Bronchial epithelial cell (primary cell): ENCODE data around the gene NME7. TPM values are rescaled to one million over a fixed set of nuclear protein-coding genes. Genes with fewer than 3 reads are reported as not detected.

Experiments
- DNase-seq: peaks from one replicate; pipeline ENCODE4 v3.0.0-alpha.2; 2010; ENCODE audit warnings: low read depth
- FAIRE-seq: peaks from 2 replicates; lab custom pipeline; 2011; peaks lifted over from hg19 to GRCh38; lab: Jason Lieb, UNC
- H3K27me3 ChIP-seq: 2 replicates; pipeline ENCODE4 v1.5.1; 2011; ENCODE audit warnings: low read length; ENCODE audit not compliant: control insufficient read depth, insufficient read depth
- H3K36me3 ChIP-seq: 2 replicates; pipeline ENCODE4 v1.5.1; 2011; ENCODE audit warnings: low read length; ENCODE audit not compliant: control insufficient read depth, insufficient read depth
- H3K4me3 ChIP-seq: 2 replicates; pipeline ENCODE4 v1.5.1; 2011; ENCODE audit warnings: mild to moderate bottlenecking, low read depth, low read length, control low read depth
- total RNA-seq: library from RNA; depleted of rRNA; stranded (reverse); fragments of >200 nt; gene quantifications from 2 replicates; pipeline ENCODE4 v1.2.1, GENCODE V29; 2014
- TF ChIP-seq, protein P1 (sequence below): IDR thresholded peaks from 2 replicates; pipeline ENCODE4 v1.5.1; 2011; ENCODE audit warnings: mild to moderate bottlenecking, moderate library complexity, low read length, control low read depth, inconsistent platforms; ENCODE audit not compliant: insufficient read depth, severe bottlenecking

The NME7 gene
- total RNA-seq, 1 donor from 2014 or later: 11.6 TPM

DNA sequence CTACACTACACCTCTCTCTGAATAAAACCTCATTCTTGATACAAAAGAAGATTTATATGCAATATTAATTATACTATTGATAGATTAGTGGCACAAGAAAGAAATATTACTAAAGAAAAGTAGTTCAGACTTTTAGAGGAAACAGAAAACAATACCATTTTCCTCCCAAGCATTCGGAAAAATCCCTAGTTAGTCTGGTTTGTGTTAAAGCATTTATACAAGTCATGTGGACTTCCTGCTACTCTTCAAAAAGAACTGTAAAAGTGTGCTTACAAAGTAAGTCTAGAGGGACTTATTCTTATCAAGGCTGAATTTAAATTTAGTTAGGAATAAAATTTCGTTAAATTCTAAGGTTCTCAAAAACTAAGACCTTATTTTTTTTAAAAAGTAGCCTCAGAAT, 132.0 kb downstream of the NME7 start:
- H3K36me3 ChIP-seq: no peaks in the 10 kb centered on the region
- FAIRE-seq (no peak), DNase-seq (no peak)
- TF ChIP-seq, protein P1, sequence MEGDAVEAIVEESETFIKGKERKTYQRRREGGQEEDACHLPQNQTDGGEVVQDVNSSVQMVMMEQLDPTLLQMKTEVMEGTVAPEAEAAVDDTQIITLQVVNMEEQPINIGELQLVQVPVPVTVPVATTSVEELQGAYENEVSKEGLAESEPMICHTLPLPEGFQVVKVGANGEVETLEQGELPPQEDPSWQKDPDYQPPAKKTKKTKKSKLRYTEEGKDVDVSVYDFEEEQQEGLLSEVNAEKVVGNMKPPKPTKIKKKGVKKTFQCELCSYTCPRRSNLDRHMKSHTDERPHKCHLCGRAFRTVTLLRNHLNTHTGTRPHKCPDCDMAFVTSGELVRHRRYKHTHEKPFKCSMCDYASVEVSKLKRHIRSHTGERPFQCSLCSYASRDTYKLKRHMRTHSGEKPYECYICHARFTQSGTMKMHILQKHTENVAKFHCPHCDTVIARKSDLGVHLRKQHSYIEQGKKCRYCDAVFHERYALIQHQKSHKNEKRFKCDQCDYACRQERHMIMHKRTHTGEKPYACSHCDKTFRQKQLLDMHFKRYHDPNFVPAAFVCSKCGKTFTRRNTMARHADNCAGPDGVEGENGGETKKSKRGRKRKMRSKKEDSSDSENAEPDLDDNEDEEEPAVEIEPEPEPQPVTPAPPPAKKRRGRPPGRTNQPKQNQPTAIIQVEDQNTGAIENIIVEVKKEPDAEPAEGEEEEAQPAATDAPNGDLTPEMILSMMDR: no peak
- H3K27me3 ChIP-seq: no peaks in the 10 kb centered on the region
- no peak overlapping the region for H3K4me3 ChIP-seq

DNA sequence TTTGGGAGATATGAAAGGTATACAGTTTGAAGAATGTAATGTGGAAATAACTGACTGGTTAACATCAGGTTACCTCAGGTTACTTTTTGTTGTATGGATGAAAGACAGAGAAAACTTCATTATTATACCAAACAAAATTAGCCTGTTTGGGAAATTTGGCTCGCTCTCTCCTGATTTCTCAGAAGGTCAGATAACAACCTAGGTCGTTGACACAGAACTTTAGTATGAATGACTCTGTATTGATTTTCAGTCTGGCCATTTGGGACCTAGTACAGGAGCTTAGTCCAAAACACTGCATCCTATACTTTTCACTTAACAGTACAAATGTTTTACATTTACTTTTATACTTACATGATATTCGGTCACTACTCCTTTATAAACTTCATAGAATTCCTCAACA, 132.8 kb downstream of the NME7 start:
- DNase-seq: no peak
- TF ChIP-seq, protein P1: no peak
- Histone ChIP-seq H3K4me3 (no peak overlapping the region), H3K36me3 (no peaks in the 10 kb centered on the region), H3K27me3 (no peaks in the 10 kb centered on the region)
- FAIRE-seq: no peak

DNA sequence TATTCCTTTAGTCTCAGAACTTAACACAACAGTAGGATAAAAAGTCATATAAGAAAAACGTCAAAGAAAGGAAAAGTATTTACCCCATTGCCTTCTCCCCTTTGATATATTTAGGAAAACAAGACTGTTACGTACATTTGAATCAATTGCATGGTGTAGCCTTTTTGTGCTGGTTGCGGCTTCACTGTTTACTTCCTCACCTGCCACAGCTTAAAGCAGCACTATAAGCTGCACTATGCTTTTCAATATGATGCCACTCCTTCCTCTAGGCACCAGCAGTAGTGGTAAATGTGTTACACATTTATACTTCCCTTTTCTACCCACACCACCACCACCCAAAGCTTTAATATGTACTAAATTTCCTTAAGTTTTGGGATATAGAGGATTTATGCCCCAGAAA, 150.0 kb downstream of the NME7 start:
- H3K27me3 ChIP-seq: no peaks in the 10 kb centered on the region
- no peaks in the 10 kb centered on the region for H3K36me3 ChIP-seq
- FAIRE-seq (no peak), DNase-seq (no peak)
- TF ChIP-seq, protein P1: no peak
- H3K4me3 ChIP-seq: no peak overlapping the region

DNA sequence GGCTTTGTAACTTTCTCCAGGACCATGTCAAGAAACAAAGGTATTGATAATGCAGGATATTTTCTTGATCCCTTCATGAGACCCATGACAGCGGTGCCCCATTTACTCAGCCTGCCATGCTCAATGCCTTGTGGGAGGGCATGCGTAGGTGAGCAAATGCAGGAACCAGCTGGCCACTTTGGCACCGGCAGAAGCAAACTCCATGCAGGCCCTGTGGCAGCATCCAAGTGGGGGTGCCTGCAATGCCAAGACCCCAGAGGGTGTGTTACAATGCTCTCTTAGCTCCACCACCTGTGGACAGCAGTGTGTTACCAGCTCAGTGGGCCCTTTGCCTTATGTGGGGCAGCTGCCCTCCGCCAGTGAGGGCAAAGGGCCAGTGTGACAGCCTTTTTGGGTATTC, 153.0 kb downstream of the NME7 start:
- H3K4me3 ChIP-seq: no peak overlapping the region
- FAIRE-seq: no peak
- H3K27me3 ChIP-seq: no peaks in the 10 kb centered on the region
- no peak for DNase-seq
- H3K36me3 ChIP-seq: no peaks in the 10 kb centered on the region
- TF ChIP-seq, protein P1: no peak

DNA sequence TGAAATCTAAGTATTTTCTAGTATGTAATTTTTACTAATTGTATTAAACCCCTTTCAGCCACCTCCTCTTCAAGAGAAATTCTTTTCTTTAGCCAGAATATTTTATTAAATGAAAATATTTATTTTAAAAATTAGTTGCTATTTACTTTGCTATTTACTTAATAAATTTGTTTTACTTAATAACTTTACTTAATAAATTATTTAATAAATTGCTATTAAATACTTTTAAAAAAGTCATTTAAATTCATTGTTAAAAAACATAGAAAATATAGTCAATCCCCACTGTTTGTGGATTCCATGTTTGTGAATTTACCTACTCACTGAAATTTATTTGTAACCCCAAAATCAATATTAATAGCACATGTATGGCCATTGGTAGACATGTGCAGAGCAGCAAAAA, 155.5 kb downstream of the NME7 start:
- H3K4me3 ChIP-seq: no peak overlapping the region
- no peaks in the 10 kb centered on the region for H3K27me3 ChIP-seq
- DNase-seq (no peak), FAIRE-seq (no peak)
- TF ChIP-seq, protein P1: no peak
- no peaks in the 10 kb centered on the region for H3K36me3 ChIP-seq

DNA sequence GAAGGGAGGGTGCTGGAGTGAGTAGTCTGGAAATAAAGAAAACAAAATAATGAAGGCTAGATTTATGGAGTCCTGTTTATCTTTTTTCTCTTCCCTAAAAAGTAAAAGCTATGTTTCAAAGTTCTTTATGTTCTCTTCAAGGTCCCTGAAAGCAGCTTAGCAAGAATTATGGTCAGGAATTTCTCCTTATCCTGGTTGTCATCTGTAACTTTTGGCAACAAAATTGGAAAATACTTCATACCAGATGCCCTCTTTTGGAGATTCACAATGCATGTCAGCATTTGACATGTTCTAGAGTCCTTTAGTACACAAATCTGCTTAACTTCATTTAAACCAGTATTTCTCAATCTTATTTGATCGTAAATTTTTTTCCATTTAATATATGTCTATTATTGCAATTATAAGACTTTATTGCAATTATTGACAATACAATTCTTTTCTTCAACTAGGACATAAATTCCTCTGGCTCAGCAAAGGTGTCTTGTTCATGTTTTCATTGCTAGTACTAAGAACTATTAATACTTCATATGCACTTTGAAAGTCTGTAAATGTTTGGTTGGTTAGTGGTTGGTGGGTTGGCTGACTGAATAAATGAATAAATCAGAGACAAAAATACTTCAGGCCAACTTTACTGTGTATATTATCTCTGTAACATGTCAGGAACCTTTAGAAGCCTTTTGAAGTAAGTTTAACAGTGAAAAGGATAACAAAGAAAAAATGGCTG, 159.6 kb downstream of the NME7 start:
- FAIRE-seq (no peak), DNase-seq (no peak)
- Histone ChIP-seq H3K36me3 (no peaks in the 10 kb centered on the region), H3K27me3 (no peaks in the 10 kb centered on the region), H3K4me3 (no peak overlapping the region)
- TF ChIP-seq, protein P1: no peak
